Right lobe of liver (tissue), 6 donors: ENCODE results near the gene DNM3. TPM values are rescaled to one million over a fixed set of nuclear protein-coding genes. Genes with fewer than 3 reads are reported as not detected.

ENCODE experiments used
- ATAC-seq, 4 donors: fragments of 200-7000 bp; cut with Tn5 transposase; one replicate each; pipeline ENCODE4 v1.9.1; 2020; ENCODE audit warnings: mild to moderate bottlenecking in 4 of 4, moderate library complexity in 4 of 4
- DNase-seq, 3 donors: peaks; one replicate each; pipeline ENCODE4 v3.0.0-alpha.2; 2020
- H3K27ac ChIP-seq, 3 donors: fragments of 200-600 bp; one replicate each; pipeline ENCODE4 v1.8.0; 2022
- H3K27me3 ChIP-seq, 2 donors: fragments of 200-600 bp; one replicate each; pipeline ENCODE4 v1.8.0; 2022
- H3K36me3 ChIP-seq, 4 donors: fragments of 200-600 bp; sonication (generic) in 1 of 4; one replicate each; pipeline versions ENCODE4 v1.5.1 to v1.8.0; 2017 to 2022; ENCODE audit warnings: control low read depth in 1 of 4
- H3K4me1 ChIP-seq, 4 donors: fragments of 200-600 bp; sonication (generic) in 1 of 4; one replicate each; pipeline versions ENCODE4 v1.5.1 to v1.8.0; 2017 to 2022; ENCODE audit warnings: control low read depth in 1 of 4
- H3K4me3 ChIP-seq, 3 donors: fragments of 200-600 bp; one replicate each; pipeline ENCODE4 v1.8.0; 2022
- H3K9me3 ChIP-seq, 4 donors: fragments of 200-600 bp; sonication (generic) in 1 of 4; one replicate each; pipeline versions ENCODE4 v1.5.1 to v1.8.0; 2017 to 2022; ENCODE audit warnings: control low read depth in 1 of 4
- POLR2A ChIP-seq: fragments of 450-650 bp; IDR thresholded peaks from one replicate; pipeline ENCODE4 v1.6.1; 2017; ENCODE audit warnings: antibody characterized with exemption, mild to moderate bottlenecking
- WGBS: methylation state at CpG from one replicate; pipeline ENCODE4 v1.1.6; 2018; ENCODE audit warnings: low coverage, low lambda C conversion rate; ENCODE audit not compliant: insufficient coverage; ENCODE audit errors: missing lambda C conversion rate; 5-methylcytosine and 5-hydroxymethylcytosine counted together
- intact Hi-C, 2 donors: fragments of 100-400 bp; cut with DNase I; formaldehyde crosslinking; loops; one replicate each; pipeline versions ENCODE4 v1.11.2 to v1.14.1; 2022
- total RNA-seq, 6 experiments: library from RNA; depleted of rRNA in 2 of 6; stranded (reverse); fragments of >200 nt in 2 of 6; fragmentation: NEBNext Ultra II Directional in 3 of 6; extraction: Animal tissue kit (Norgen Biotek cat#: 25700) in 3 of 6; gene quantifications; one replicate each; pipeline versions ENCODE4 v1.1.0 to v1.2.4, GENCODE V29; 2016 to 2023
- TF ChIP-seq, protein P1 (sequence below), 4 donors: fragments of 200-600 bp in 3 of 4; fragments of 450-650 bp in 1 of 4; IDR thresholded peaks; one replicate each; pipeline versions ENCODE4 v1.5.1 to v1.8.0; 2016 to 2022; ENCODE audit warnings: antibody characterized with exemption in 4 of 4, mild to moderate bottlenecking in 2 of 4
- donor health status: DM: no; HTN: yes; CAD: no.
- donor health status: DM: no; HTN: no; CAD: no.
- donor health status: DM: no; HTN: no; CAD: no.
- donor health status: DM: no; HTN: yes; CAD: no.
- donor health status: DM: no; HTN: yes; CAD: no.

DNM3 gene
- total RNA-seq, 6 experiments from 2014 or later, result 0.29 to 0.92 (median 0.43) TPM

DNA sequence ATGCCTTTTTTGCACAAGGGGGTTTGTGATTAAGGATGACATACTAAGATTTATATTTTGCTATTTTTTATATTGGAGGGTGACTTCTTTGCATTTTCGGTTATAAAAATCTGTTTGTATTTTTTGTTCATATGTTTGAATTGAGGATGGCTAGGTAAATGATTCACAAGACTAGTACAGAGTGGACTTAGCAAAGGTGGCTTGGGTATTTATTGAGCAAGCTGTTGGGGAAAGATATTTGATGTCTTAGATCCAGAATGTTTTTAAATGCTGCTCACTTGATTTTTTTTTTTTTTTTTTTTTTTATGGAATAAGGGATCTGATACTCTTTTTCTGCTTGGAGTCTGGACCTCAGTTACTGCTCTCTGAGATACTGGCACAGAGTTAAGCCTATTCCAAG lies 100.6 kb downstream of the DNM3 start:
- no peaks in the 10 kb centered on the region for H3K27me3 ChIP-seq
- intact Hi-C loops, result no loop called here
- TF ChIP-seq POLR2A, result no peak
- H3K4me1 ChIP-seq, result no peaks in the 10 kb centered on the region
- 50% methylated on average over 1 of the region's 1 CpG for WGBS
- H3K4me3 ChIP-seq, result no peak overlapping the region
- no peak overlapping the region for H3K27ac ChIP-seq
- H3K36me3 ChIP-seq, result no peaks in the 10 kb centered on the region
- no peak for ATAC-seq
- no peaks in the 10 kb centered on the region for H3K9me3 ChIP-seq
- DNase-seq, result no peak

DNA sequence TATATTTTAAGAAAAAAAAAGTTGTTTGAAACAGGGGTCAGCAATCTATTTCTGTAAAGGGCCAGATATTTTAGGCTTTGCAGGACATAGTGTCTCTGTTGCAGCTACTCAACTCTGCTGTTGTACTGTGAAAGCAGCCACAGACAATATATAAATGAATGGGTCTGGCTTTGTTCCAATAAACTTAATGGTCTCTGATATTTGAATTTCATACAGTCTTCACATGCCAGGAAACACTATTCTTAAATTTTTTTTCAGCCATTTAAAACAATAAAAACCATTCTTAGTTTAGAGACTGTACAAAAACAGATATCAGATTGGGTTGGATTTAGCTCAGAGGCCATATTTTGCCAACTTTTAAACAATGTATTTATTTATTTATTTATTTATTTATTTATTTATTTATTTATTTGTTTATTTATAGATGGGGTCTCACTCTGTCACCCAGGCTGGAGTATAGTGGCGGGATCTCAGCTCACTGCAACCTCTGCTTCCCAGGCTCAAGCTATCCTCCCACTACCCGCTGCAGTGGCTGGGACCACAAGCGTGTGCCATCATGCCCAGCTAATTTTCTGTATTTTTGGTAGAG lies 102.8 kb downstream of the DNM3 start:
- Histone ChIP-seq H3K4me3 (no peak overlapping the region), H3K27ac (no peak overlapping the region), H3K9me3 (no peaks in the 10 kb centered on the region), H3K36me3 (no peaks in the 10 kb centered on the region), H3K4me1 (no peaks in the 10 kb centered on the region), H3K27me3 (no peaks in the 10 kb centered on the region)
- WGBS, result 95% methylated on average over 3 of the region's 3 CpGs
- ATAC-seq (no peak), DNase-seq (no peak)
- intact Hi-C loops, result no loop called here
- no peak for TF ChIP-seq POLR2A
- TF ChIP-seq, protein P1, sequence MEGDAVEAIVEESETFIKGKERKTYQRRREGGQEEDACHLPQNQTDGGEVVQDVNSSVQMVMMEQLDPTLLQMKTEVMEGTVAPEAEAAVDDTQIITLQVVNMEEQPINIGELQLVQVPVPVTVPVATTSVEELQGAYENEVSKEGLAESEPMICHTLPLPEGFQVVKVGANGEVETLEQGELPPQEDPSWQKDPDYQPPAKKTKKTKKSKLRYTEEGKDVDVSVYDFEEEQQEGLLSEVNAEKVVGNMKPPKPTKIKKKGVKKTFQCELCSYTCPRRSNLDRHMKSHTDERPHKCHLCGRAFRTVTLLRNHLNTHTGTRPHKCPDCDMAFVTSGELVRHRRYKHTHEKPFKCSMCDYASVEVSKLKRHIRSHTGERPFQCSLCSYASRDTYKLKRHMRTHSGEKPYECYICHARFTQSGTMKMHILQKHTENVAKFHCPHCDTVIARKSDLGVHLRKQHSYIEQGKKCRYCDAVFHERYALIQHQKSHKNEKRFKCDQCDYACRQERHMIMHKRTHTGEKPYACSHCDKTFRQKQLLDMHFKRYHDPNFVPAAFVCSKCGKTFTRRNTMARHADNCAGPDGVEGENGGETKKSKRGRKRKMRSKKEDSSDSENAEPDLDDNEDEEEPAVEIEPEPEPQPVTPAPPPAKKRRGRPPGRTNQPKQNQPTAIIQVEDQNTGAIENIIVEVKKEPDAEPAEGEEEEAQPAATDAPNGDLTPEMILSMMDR (IDR thresholded peaks at IDR 0.05), result no peak

DNA sequence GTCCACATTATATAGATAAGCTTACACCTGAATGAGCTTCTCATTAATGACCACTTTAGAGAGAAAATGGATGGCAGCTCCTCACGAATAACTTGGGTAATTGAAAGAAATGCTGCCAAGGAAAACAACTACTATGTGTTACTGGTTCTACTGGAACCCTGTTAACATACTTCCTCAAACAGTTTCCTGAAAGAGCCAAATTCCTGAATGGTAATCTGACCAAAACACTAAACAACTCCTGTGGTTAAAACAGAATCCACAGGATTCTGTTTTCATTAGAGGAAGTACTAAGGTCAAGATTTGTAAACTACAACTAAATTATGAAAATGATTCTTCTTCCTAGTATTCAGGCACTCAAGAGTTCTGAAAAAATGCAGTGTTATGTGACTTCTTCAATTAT lies 107.2 kb downstream of the DNM3 start:
- intact Hi-C loops, result no loop called here
- WGBS, result 0% methylated on average over 1 of the region's 1 CpG

DNA sequence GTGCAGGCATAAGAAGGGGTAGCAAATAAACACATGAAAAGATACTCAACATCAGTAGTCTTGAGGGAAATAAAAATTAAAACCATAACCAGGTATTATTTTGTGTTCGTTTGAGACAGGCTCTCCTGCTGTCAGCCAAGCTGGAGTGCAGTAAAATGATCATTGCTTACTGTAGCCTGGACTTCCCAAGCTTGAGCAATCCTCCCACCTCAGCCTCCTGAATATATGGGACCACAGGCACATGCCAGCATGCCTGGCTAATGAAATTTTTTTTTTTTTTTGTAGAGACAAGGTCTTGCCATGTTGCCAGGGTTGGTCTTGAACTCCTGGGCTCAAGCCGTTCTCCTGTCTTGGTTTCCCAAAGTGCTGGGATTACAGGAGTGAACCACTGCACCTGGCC lies 108.0 kb downstream of the DNM3 start:
- H3K27ac ChIP-seq, result no peak overlapping the region
- ATAC-seq, result no peak
- no peak overlapping the region for H3K4me3 ChIP-seq
- WGBS, result 69% methylated on average over 2 of the region's 2 CpGs
- H3K4me1 ChIP-seq, result no peaks in the 10 kb centered on the region
- no peaks in the 10 kb centered on the region for H3K27me3 ChIP-seq
- H3K9me3 ChIP-seq, result no peaks in the 10 kb centered on the region
- DNase-seq, result no peak
- intact Hi-C loops, result no loop called here
- H3K36me3 ChIP-seq, result no peaks in the 10 kb centered on the region
- TF ChIP-seq POLR2A, result no peak
- TF ChIP-seq, protein P1 (IDR thresholded peaks at IDR 0.05), result no peak

More for the DNA sequence above, 107.2 kb downstream of the DNM3 start:
- ATAC-seq (no peak), DNase-seq (no peak)
- TF ChIP-seq POLR2A, result no peak
- TF ChIP-seq, protein P1 (IDR thresholded peaks at IDR 0.05), result no peak
- Histone ChIP-seq H3K36me3 (no peaks in the 10 kb centered on the region), H3K9me3 (no peaks in the 10 kb centered on the region), H3K4me3 (no peak overlapping the region), H3K27me3 (no peaks in the 10 kb centered on the region), H3K27ac (no peak overlapping the region), H3K4me1 (no peaks in the 10 kb centered on the region)

DNA sequence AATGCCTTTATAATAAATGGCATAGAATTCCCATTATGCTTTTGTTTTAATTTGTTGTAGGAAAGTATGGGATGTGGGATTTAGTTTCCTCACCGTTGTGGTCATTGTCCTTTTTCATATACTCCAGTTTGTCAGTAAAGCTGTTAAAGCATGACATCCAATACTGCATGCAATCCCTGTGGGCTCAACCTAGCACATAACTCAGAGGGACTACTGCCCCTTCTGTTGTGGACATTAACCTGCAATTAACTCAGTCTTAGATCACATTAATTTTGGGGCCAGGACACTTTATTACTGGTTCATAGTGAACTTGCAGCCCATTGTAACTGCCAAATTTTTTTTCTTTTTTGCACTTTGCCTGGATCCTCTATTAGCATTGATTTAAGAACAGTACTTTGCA lies 112.5 kb downstream of the DNM3 start:
- Histone ChIP-seq H3K4me1 (no peaks in the 10 kb centered on the region), H3K27ac (no peak overlapping the region), H3K36me3 (no peaks in the 10 kb centered on the region), H3K9me3 (no peaks in the 10 kb centered on the region), H3K27me3 (no peaks in the 10 kb centered on the region), H3K4me3 (no peak overlapping the region)
- intact Hi-C loops, result loop anchor here in 1 of 2 donors (10.0 kb wide), 1 partner anchor 139 kb away; no protein-coding TSS in a partner anchor
- ATAC-seq (no peak), DNase-seq (no peak)
- no peak for TF ChIP-seq POLR2A
- TF ChIP-seq, protein P1 (IDR thresholded peaks at IDR 0.05), result no peak
- 46% methylated on average over 1 of the region's 1 CpG for WGBS
